ENCODE measurements around the gene ZNF335.

DNA sequence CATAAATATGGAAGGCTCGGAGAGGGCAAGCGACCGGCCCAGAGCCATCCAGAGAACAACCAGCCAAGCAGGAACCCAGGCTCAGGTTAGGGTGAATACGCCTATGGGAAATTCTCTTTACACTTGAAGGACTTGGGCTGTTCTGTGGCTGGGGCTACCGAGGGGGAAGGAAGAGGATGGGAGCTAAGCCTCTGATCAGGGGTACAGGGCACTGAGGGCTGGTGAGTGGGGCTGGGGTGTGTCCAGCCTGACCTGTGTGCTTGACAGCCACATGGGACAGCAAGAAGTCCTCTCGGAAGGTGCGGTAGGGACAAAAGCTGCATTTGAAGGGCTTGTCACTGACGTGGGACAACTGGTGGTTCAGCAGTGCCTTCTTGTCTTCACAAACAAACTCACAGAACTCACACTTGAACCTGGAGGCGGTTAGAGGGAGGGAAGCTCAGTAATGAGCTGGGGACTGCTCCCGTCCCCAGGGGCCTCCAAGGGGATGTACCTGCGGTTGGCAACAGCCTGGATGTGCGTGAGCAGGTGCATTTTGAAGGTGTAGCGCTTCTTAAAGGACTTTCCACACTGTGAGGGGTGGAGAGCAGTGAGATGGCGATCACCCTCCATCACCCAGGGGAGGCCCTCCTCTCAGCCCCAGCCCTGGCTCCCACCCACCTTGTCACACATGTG, 11.9 kb downstream of the ZNF335 start:
- TF ChIP-seq, protein P1, sequence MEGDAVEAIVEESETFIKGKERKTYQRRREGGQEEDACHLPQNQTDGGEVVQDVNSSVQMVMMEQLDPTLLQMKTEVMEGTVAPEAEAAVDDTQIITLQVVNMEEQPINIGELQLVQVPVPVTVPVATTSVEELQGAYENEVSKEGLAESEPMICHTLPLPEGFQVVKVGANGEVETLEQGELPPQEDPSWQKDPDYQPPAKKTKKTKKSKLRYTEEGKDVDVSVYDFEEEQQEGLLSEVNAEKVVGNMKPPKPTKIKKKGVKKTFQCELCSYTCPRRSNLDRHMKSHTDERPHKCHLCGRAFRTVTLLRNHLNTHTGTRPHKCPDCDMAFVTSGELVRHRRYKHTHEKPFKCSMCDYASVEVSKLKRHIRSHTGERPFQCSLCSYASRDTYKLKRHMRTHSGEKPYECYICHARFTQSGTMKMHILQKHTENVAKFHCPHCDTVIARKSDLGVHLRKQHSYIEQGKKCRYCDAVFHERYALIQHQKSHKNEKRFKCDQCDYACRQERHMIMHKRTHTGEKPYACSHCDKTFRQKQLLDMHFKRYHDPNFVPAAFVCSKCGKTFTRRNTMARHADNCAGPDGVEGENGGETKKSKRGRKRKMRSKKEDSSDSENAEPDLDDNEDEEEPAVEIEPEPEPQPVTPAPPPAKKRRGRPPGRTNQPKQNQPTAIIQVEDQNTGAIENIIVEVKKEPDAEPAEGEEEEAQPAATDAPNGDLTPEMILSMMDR (conservative IDR thresholded peaks at IDR 0.05 in 1 of 2, IDR thresholded peaks at IDR 0.05 in 1 of 2; ENCODE audit: low read depth in 1 of 2, low read length in 2 of 2): no peak
- no peak for TF ChIP-seq EZH2 (IDR thresholded peaks at IDR 0.05; ENCODE audit: low read length, missing control alignments)

All from fibroblast of lung (primary cell).